ENCODE measurements around the gene GGA3. TPM values are rescaled to one million over a fixed set of nuclear protein-coding genes. Genes with fewer than 3 reads are reported as not detected.

The GGA3 gene
- total RNA-seq, 1 experiment from 2014 or later, result 58.3 TPM

GRCh38 chr17:75252039-75252816, 9.2 kb downstream of the GGA3 start:
- no peaks in the 10 kb centered on the region for H4K20me1 ChIP-seq (ENCODE audit: insufficient read depth)
- H3K4me2 ChIP-seq (ENCODE audit: low read length), result no peak overlapping the region
- no peaks in the 10 kb centered on the region for H3K36me3 ChIP-seq (ENCODE audit: control insufficient read depth in 1 of 2, insufficient read depth in 2 of 2, low read length in 2 of 2)
- DNase-seq (ENCODE audit: low read depth, low spot score) (no peak), ATAC-seq (no peak)
- peaks cover 6 to 33% of the 10 kb centered on the region in 2 experiments; a peak in 3 of 4 replicates for H3K4me1 ChIP-seq (ENCODE audit: control insufficient read depth in 1 of 2, insufficient read depth in 2 of 2, low read length in 2 of 2)
- no peak overlapping the region for H3K4me3 ChIP-seq (replicated peaks in 1 of 2; ENCODE audit: low read depth in 1 of 2, low read length in 2 of 2)
- ChIA-PET POLR2A (no interaction called here), RAD21 (ENCODE audit: low non-redundant PET in 1 of 2, low total read pairs in 2 of 2, uncharacterized antibody in 2 of 2, unreplicated experiment in 2 of 2) (no interaction called here), CTCF (interaction anchor here (0.7 to 1.6 kb wide), 2 partner anchors 14 to 415 kb away, joined by 3 read pairs; no protein-coding TSS in a partner anchor)
- no peaks in the 10 kb centered on the region for H3K27me3 ChIP-seq (ENCODE audit: insufficient read depth, low read length)
- TF ChIP-seq REST (IDR thresholded peaks at IDR 0.05; ENCODE audit: low read depth) (no peak), ZBTB33 (IDR thresholded peaks at IDR 0.05; ENCODE audit: extremely low read depth, insufficient replicate concordance, low read length) (no peak), SRF (IDR thresholded peaks at IDR 0.05; ENCODE audit: low read depth) (no peak), POLR2A (IDR thresholded peaks at IDR 0.05; ENCODE audit: borderline replicate concordance, extremely low read depth, insufficient read depth, insufficient read length) (no peak), MAX (IDR thresholded peaks at IDR 0.05) (no peak), SP1 (IDR thresholded peaks at IDR 0.05; ENCODE audit: low read depth) (no peak), ATF3 (IDR thresholded peaks at IDR 0.05) (no peak), CBX3 (IDR thresholded peaks at IDR 0.05; ENCODE audit: low read depth) (no peak), CEBPB (IDR thresholded peaks at IDR 0.05; ENCODE audit: low read depth) (no peak), CTCF (IDR thresholded peaks at IDR 0.05 in 2 of 3, conservative IDR thresholded peaks at IDR 0.05 in 1 of 3; ENCODE audit: borderline replicate concordance in 1 of 3, insufficient read depth in 1 of 3, low read depth in 2 of 3, low read length in 2 of 3) (no peak), TCF7L2 (IDR thresholded peaks at IDR 0.05; ENCODE audit: borderline replicate concordance, extremely low read depth, insufficient read depth, insufficient read length) (no peak), RAD21 (IDR thresholded peaks at IDR 0.05; ENCODE audit: low read depth) (no peak), YY1 (IDR thresholded peaks at IDR 0.05; ENCODE audit: extremely low read depth, insufficient replicate concordance, low read depth, low read length) (no peak), ELF1 (IDR thresholded peaks at IDR 0.05; ENCODE audit: borderline replicate concordance, low read depth) (no peak), JUND (IDR thresholded peaks at IDR 0.05) (no peak)
- no TSS peak for BruUV-seq (replicated peaks)
- no peak overlapping the region for H2AFZ ChIP-seq (ENCODE audit: low read depth, low read length, poor library complexity, severe bottlenecking)
- intact Hi-C loops (cut with micrococcal nuclease), result no loop called here
- H3K79me2 ChIP-seq (ENCODE audit: insufficient read depth, low read length), result peaks cover 47% of the 10 kb centered on the region
- no peaks in the 10 kb centered on the region for H3K9me2 ChIP-seq (ENCODE audit: insufficient read depth)
- no peak overlapping the region for H3K9ac ChIP-seq (ENCODE audit: low read length)
- H3K27ac ChIP-seq (ENCODE audit: low read depth, low read length), result no peak overlapping the region
- H3K9me3 ChIP-seq (ENCODE audit: control insufficient read depth in 1 of 2, insufficient read depth in 1 of 2, low read depth in 1 of 2, low read length in 2 of 2), result no peaks in the 10 kb centered on the region
